ENCODE results near the gene MATN3. TPM values are rescaled to one million over a fixed set of nuclear protein-coding genes. Genes with fewer than 3 reads are reported as not detected.

MATN3 gene
- total and polyA plus RNA-seq, 9 of the 15 experiments (the other 6 are each of a cell fraction or from before 2014, with no cell fraction given): not detected

- WGBS (ENCODE audit: insufficient coverage, low coverage, missing lambda C conversion rate): 46% methylated on average over 1 of the region's 1 CpG
- Histone ChIP-seq H3K9me3 (replicated peaks; ENCODE audit: control insufficient read depth, insufficient read depth, low read depth, low read length) (no peaks in the 10 kb centered on the region; the same call in 1 of the 2 replicates), H3K9me1 (ENCODE audit: control insufficient read depth, insufficient read depth, low read length) (no peaks in the 10 kb centered on the region), H3K4me1 (replicated peaks in 1 of 2; ENCODE audit: control insufficient read depth in 2 of 2, insufficient read depth in 2 of 2, low read length in 2 of 2) (peaks cover 0 to 15% of the 10 kb centered on the region in 2 experiments; a peak in 3 of 5 replicates), H2AFZ (ENCODE audit: low read depth, low read length) (no peak overlapping the region), H3K4me3 (no peak overlapping the region), H3K36me3 (ENCODE audit: control insufficient read depth, insufficient read depth, low read length) (no peaks in the 10 kb centered on the region), H3K4me2 (ENCODE audit: insufficient read depth, low read length) (no peak overlapping the region), H3K9ac (ENCODE audit: insufficient read depth in 1 of 2, low read depth in 2 of 2, low read length in 2 of 2) (no peak overlapping the region), H3K79me2 (ENCODE audit: control insufficient read depth, insufficient read depth, low read length) (no peaks in the 10 kb centered on the region; the same call in 1 of the 3 replicates), H3K27me3 (ENCODE audit: control insufficient read depth in 2 of 2, insufficient read depth in 2 of 2, low read length in 2 of 2) (no peaks in the 10 kb centered on the region), H3K27ac (ENCODE audit: extremely low read depth, low read depth, low read length) (no peak overlapping the region), H4K20me1 (replicated peaks; ENCODE audit: control insufficient read depth, insufficient read depth, low read length) (no peaks in the 10 kb centered on the region)
- POLR2A ChIA-PET: no interaction called here
- intact Hi-C loops (cut with micrococcal nuclease): no loop called here
- CTCF ChIA-PET (ENCODE audit: low intra/inter-chr PET ratio): no interaction called here
- DNase-seq (ENCODE audit: extremely low read depth in 1 of 4, low spot score in 3 of 4): no peak
- no peak for TF ChIP-seq TAF1 (IDR thresholded peaks at IDR 0.05; ENCODE audit: control insufficient read depth, extremely low read depth, insufficient read depth, low read length, severe bottlenecking)
- peak; percentile 68 for TF ChIP-seq MEIS2 (IDR thresholded peaks at IDR 0.05; ENCODE audit: partially characterized antibody)
- no peak for TF ChIP-seq PBX2 (CRISPR knock-in tag; IDR thresholded peaks at IDR 0.05; ENCODE audit: low read depth)
- TF ChIP-seq PBX2 (tag; conservative IDR thresholded peaks at IDR 0.05; ENCODE audit: low read depth): peak; percentile 56; the same call in 1 of the 2 replicates
- TF ChIP-seq THRAP3 (IDR thresholded peaks at IDR 0.05; ENCODE audit: borderline replicate concordance): no peak
- ATAC-seq: no peak
- FAIRE-seq: no peak
- BruUV-seq (replicated peaks): no TSS peak
- in situ Hi-C loops (cut with MboI): no loop called here
These were observed 44.8 kb upstream of the MATN3 start for GRCh38 chr2:20057268-20057667.

All from K562 (cell line).